CD14-positive monocyte (primary cell): ENCODE measurements around the gene CDC42EP2. TPM values are rescaled to one million over a fixed set of nuclear protein-coding genes. Genes with fewer than 3 reads are reported as not detected.

Experiments
- DNase-seq, 3 donors: peaks; one replicate each; pipeline ENCODE4 v3.0.0-alpha.2; 2011 to 2022
- H2AFZ ChIP-seq: 2 replicates; pipeline ENCODE4 v1.6.0; 2012; ENCODE audit warnings: mild to moderate bottlenecking, low read depth, low read length, inconsistent platforms; ENCODE audit not compliant: insufficient read depth, poor library complexity, severe bottlenecking
- H3K27ac ChIP-seq, 2 donors: 1 replicate in 1 of 2; 2 replicates in 1 of 2; pipeline ENCODE4 v1.5.1; 2012 to 2013; ENCODE audit warnings: low read length in 2 of 2, control low read depth in 1 of 2, inconsistent platforms in 1 of 2, low read depth in 1 of 2, mild to moderate bottlenecking in 1 of 2
- H3K27me3 ChIP-seq, 2 donors: one replicate each; pipeline versions ENCODE4 v1.6.0 to v1.6.1; 2011 to 2013; ENCODE audit warnings: low read length in 2 of 2; ENCODE audit not compliant: control insufficient read depth in 2 of 2, insufficient read depth in 2 of 2
- H3K36me3 ChIP-seq, 2 donors: replicated peaks in 1 of 2; 1 replicate in 1 of 2; 2 replicates in 1 of 2; pipeline versions ENCODE4 v1.5.1 to v1.6.1; 2012 to 2013; ENCODE audit warnings: low read length in 2 of 2, control low read depth in 1 of 2, inconsistent platforms in 1 of 2, mild to moderate bottlenecking in 1 of 2; ENCODE audit not compliant: insufficient read depth in 2 of 2, control insufficient read depth in 1 of 2
- H3K4me1 ChIP-seq, 2 donors: 1 replicate in 1 of 2; 2 replicates in 1 of 2; pipeline versions ENCODE4 v1.5.1 to v1.6.1; 2012 to 2013; ENCODE audit warnings: low read length in 2 of 2, control low read depth in 1 of 2, inconsistent platforms in 1 of 2, mild to moderate bottlenecking in 1 of 2, moderate library complexity in 1 of 2; ENCODE audit not compliant: insufficient read depth in 2 of 2, control insufficient read depth in 1 of 2
- H3K4me2 ChIP-seq: replicated peaks from 2 replicates; pipeline ENCODE3; 2012; ENCODE audit warnings: low read length, moderate library complexity, mild to moderate bottlenecking; ENCODE audit not compliant: poor library complexity, severe bottlenecking; ENCODE audit errors: extremely low read depth
- H3K4me3 ChIP-seq, 3 experiments: fragments of 200-600 bp in 1 of 3; sonication (generic) in 1 of 3; replicated peaks in 1 of 3; 1 replicate in 2 of 3; 2 replicates in 1 of 3; pipeline ENCODE4 v1.5.1; 2011 to 2013; ENCODE audit warnings: low read length in 3 of 3, mild to moderate bottlenecking in 3 of 3, control low read depth in 2 of 3, low read depth in 2 of 3, inconsistent platforms in 1 of 3, moderate library complexity in 1 of 3
- H3K79me2 ChIP-seq: 2 replicates; pipeline ENCODE4 v1.6.0; 2012; ENCODE audit warnings: mild to moderate bottlenecking, control low read depth, inconsistent platforms, low read length, moderate library complexity; ENCODE audit not compliant: insufficient read depth
- H3K9ac ChIP-seq: 2 replicates; pipeline ENCODE4 v1.6.0; 2017; ENCODE audit warnings: low read length, mild to moderate bottlenecking; ENCODE audit not compliant: insufficient read depth, poor library complexity, severe bottlenecking
- H3K9me3 ChIP-seq, 2 donors: replicated peaks in 1 of 2; 1 replicate in 1 of 2; 2 replicates in 1 of 2; pipeline versions ENCODE4 v1.5.1 to v1.6.1; 2012 to 2013; ENCODE audit warnings: low read length in 2 of 2, control low read depth in 1 of 2; ENCODE audit not compliant: control insufficient read depth in 1 of 2, insufficient read depth in 1 of 2
- H4K20me1 ChIP-seq: 2 replicates; pipeline ENCODE4 v1.6.0; 2012; ENCODE audit warnings: mild to moderate bottlenecking, low read length, control low read depth, moderate library complexity; ENCODE audit not compliant: insufficient read depth
- H3K27ac Mint-ChIP-seq, 7 donors: one replicate each; pipeline ENCODE4 v1.8.0; 2020; ENCODE audit warnings: mild to moderate bottlenecking in 7 of 7, mixed read lengths in 7 of 7, moderate library complexity in 6 of 7, inconsistent platforms in 2 of 7
- H3K27me3 Mint-ChIP-seq, 3 donors: one replicate each; pipeline ENCODE4 v1.8.0; 2021 to 2022; ENCODE audit warnings: low read depth in 3 of 3, mild to moderate bottlenecking in 3 of 3, mixed read lengths in 3 of 3, moderate library complexity in 3 of 3, inconsistent platforms in 1 of 3
- H3K36me3 Mint-ChIP-seq, 2 donors: one replicate each; pipeline ENCODE4 v1.8.0; 2020; ENCODE audit warnings: mixed read lengths in 2 of 2, inconsistent platforms in 1 of 2, mild to moderate bottlenecking in 1 of 2
- H3K4me1 Mint-ChIP-seq: one replicate; pipeline ENCODE4 v1.8.0; 2020; ENCODE audit warnings: mild to moderate bottlenecking, mixed read lengths
- H3K4me3 Mint-ChIP-seq, 2 donors: one replicate each; pipeline ENCODE4 v1.8.0; 2020; ENCODE audit warnings: mild to moderate bottlenecking in 2 of 2, mixed read lengths in 2 of 2, moderate library complexity in 1 of 2
- H3K9me3 Mint-ChIP-seq, 7 donors: one replicate each; pipeline ENCODE4 v1.8.0; 2020 to 2022; ENCODE audit warnings: mixed read lengths in 7 of 7, mild to moderate bottlenecking in 6 of 7, moderate library complexity in 6 of 7, inconsistent platforms in 2 of 7
- WGBS: methylation state at CpG from one replicate; pipeline ENCODE4 v1.1.5; 2013; ENCODE audit warnings: missing lambda C conversion rate; ENCODE audit not compliant: insufficient coverage; 5-methylcytosine and 5-hydroxymethylcytosine counted together
- intact Hi-C, 2 donors: fragments of 100-400 bp; cut with micrococcal nuclease; formaldehyde crosslinking; loops; one replicate each; pipeline versions ENCODE4 v1.15.0 to v1.15.1; 2023
- polyA plus RNA-seq, 3 donors: library from polyadenylated mRNA; depleted of rRNA in 1 of 3; unstranded in 2 of 3; stranded (reverse) in 1 of 3; fragments of 300-500 nt in 2 of 3; fragments of >200 nt in 1 of 3; fragmentation: Illumina TruSeq in 2 of 3; gene quantifications; 1 replicate in 2 of 3; 2 replicates in 1 of 3; pipeline ENCODE4 v1.2.3, GENCODE V29; 2012 to 2021
- TF ChIP-seq, protein P1 (sequence below): fragments of 200-600 bp; IDR thresholded peaks from one replicate; pipeline ENCODE4 v1.8.0; 2022; ENCODE audit warnings: antibody characterized with exemption, mild to moderate bottlenecking

CDC42EP2 gene
- polyA plus RNA-seq, 3 donors: 5.4 to 15.6 (median 10.1) TPM

DNA sequence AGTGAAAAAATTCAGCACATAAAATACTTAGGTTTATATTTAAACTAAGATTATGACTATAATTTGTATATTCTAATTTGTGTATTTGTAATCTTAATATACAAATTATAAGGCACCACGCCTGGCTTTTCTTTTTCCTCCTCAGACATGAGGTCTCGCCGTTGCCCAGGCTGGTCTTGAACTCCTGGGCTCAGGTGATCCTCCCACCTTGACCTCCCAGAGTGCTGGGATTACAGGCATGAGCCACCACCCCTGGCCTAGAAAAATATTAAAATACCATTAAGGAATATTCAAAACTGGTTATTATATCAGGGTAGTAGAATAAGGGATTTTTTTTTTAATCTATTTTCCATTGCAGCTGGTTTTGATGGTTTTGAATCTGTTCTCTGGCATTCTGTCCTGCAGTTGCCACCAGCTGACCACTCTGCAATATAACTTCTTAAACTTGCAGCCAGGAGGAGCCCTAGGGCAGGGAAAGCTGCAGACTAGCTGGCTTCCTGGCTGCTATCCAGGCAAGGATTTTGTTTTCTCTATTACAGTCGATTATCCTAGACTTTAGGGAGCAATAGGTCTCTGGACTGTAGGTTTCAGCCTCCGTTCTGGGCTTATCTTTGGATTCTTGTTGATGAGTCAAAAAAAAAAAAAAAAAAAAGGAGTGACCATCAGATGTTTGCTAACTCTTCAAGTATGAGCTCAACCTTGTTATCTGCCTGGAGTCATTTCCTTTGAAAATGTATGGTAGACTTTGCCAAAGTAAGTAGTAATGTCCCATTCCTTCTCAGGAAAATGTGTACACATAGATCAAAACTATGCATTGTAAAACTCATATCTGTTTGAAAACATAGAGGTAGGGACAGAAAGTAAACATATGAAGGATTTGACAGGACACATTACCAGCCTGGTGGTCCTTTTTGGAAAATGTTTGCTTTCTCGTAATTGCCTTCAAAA lies 39.7 kb upstream of the CDC42EP2 start:
- no peaks in the 10 kb centered on the region for H3K27me3 ChIP-seq

DNA sequence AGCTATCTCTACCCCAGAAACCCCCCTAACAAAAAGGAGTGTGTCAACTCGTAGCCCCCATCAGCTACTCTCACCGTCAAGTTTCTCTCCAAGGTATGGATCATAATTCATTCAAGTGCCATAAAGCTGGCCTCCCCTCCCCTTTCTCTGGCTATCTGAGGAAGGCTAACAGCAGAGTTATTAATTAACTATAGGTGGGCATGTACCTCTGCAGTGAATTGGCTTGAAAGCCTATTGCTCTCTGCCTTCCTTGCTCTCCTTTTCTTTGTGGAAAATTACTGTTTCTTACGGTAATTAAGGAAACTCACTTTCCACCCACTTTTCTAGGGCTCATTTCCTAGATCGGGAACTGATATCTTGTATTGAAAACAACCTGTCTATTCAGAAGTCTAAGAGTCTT lies 38.8 kb upstream of the CDC42EP2 start:
- Mint-ChIP-seq H3K27ac (no peak overlapping the region), H3K4me1 (peaks cover 24% of the 10 kb centered on the region), H3K4me3 (no peak overlapping the region), H3K27me3 (peaks cover 0 to 2% (median 0%) of the 10 kb centered on the region in 3 donors), H3K9me3 (no peaks in the 10 kb centered on the region), H3K36me3 (peaks cover 48 to 51% of the 10 kb centered on the region in 2 donors)
- H3K36me3 ChIP-seq: peaks cover 24 to 50% of the 10 kb centered on the region in 2 donors
- no peak overlapping the region for H3K4me3 ChIP-seq
- no peak for DNase-seq
- no peak overlapping the region for H3K9ac ChIP-seq
- no peaks in the 10 kb centered on the region for H3K9me3 ChIP-seq
- no peak overlapping the region for H2AFZ ChIP-seq
- 100% methylated on average over 1 of the region's 4 CpGs for WGBS
- intact Hi-C loops: loop anchor here (1.0 to 5.0 kb wide), 3 partner anchors 39 to 56 kb away; partner anchors contain the start of genes CDC42EP2 (in 1 of the 2) and DPF2 (in 1 of the 2)
- no peak overlapping the region for H3K27ac ChIP-seq
- no peaks in the 10 kb centered on the region for H3K79me2 ChIP-seq
- H3K27me3 ChIP-seq: no peaks in the 10 kb centered on the region
- TF ChIP-seq, protein P1, sequence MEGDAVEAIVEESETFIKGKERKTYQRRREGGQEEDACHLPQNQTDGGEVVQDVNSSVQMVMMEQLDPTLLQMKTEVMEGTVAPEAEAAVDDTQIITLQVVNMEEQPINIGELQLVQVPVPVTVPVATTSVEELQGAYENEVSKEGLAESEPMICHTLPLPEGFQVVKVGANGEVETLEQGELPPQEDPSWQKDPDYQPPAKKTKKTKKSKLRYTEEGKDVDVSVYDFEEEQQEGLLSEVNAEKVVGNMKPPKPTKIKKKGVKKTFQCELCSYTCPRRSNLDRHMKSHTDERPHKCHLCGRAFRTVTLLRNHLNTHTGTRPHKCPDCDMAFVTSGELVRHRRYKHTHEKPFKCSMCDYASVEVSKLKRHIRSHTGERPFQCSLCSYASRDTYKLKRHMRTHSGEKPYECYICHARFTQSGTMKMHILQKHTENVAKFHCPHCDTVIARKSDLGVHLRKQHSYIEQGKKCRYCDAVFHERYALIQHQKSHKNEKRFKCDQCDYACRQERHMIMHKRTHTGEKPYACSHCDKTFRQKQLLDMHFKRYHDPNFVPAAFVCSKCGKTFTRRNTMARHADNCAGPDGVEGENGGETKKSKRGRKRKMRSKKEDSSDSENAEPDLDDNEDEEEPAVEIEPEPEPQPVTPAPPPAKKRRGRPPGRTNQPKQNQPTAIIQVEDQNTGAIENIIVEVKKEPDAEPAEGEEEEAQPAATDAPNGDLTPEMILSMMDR: no peak
- H3K4me2 ChIP-seq: no peak overlapping the region
- no peaks in the 10 kb centered on the region for H4K20me1 ChIP-seq
- H3K4me1 ChIP-seq: peaks cover 19 to 21% of the 10 kb centered on the region in 2 donors

More for the DNA sequence above, 39.7 kb upstream of the CDC42EP2 start:
- Mint-ChIP-seq H3K4me3 (no peak overlapping the region), H3K27ac (no peak overlapping the region), H3K9me3 (no peaks in the 10 kb centered on the region), H3K4me1 (peaks cover 15% of the 10 kb centered on the region), H3K27me3 (peaks cover 0 to 2% (median 1%) of the 10 kb centered on the region in 3 donors), H3K36me3 (peaks cover 55 to 56% of the 10 kb centered on the region in 2 donors)
- Histone ChIP-seq H3K27ac (no peak overlapping the region), H2AFZ (no peak overlapping the region), H3K36me3 (peaks cover 32 to 57% of the 10 kb centered on the region in 2 donors), H3K79me2 (no peaks in the 10 kb centered on the region), H3K4me3 (no peak overlapping the region), H4K20me1 (no peaks in the 10 kb centered on the region), H3K9me3 (no peaks in the 10 kb centered on the region), H3K4me2 (no peak overlapping the region), H3K4me1 (peaks cover 10 to 12% of the 10 kb centered on the region in 2 donors), H3K9ac (no peak overlapping the region)
- TF ChIP-seq, protein P1: peak; percentile 93
- DNase-seq: peak; percentile 64 to 80 (median 72)
- 90% methylated on average over 2 of the region's 6 CpGs for WGBS
- intact Hi-C loops: loop anchor here (1.0 to 5.0 kb wide), 3 partner anchors 40 to 57 kb away; partner anchors contain the start of genes CDC42EP2 (in 1 of the 2) and DPF2 (in 1 of the 2)
